ENCODE results near the gene CDHR4.

CDHR4 gene

DNA sequence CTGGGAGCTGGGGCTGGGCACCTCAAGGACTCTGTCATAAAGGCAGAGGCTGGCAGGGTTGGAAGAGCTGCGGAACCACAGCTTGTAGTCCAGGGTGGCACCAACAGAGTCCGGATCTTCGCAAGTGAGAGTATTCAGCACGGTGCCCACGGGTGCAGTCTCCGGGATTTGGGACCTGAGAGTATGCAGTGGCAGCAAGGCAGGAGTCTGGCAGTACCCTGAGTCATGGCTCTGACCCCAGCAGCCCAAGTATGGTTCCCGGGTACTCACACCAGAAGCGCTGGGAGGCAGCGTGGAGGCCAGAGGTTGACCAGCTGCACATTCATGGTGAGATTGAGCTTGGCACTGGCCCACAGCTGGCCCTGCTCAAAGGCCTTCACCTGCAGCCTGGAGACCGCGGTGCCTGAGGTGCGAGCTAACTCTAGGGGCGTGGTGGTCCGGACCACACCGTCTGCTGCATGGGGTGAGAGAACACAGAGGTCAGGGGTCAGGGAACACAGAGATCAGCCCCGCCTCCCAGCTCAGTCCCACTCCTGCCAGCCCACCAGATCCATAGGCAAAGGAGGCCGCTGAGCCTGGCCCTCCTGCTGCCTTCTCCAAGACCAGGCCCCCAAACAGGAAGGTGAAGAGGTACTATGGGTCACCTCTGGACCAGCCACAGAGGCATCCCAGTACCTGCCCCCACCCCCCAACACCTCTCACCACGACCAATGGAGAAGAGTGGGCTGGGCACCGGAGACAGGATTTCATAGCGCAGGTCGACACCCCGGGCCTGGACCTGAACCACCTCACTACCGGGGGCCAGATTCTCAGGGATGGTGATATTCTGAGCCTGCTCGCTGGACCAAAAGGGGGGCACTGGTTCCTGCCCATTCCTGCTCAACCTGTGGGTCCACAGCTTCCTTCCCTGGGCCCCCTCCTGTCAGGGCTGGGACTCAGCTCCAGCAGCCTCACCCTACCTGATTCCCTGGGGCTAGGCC is 4.5 kb downstream of the CDHR4 start:
- no peak for DNase-seq
- Histone ChIP-seq H3K4me3 (ENCODE audit: low read length) (no peak overlapping the region), H3K4me1 (ENCODE audit: low read length) (no peaks in the 10 kb centered on the region), H3K36me3 (replicated peaks; ENCODE audit: insufficient read depth, low read length) (no peaks in the 10 kb centered on the region), H3F3A (ENCODE audit: insufficient read depth, low read length) (no peaks in the 10 kb centered on the region), H3K9me2 (replicated peaks; ENCODE audit: insufficient read depth, low read length) (no peaks in the 10 kb centered on the region), H4K20me1 (ENCODE audit: insufficient read depth, low read length) (no peaks in the 10 kb centered on the region), H3K79me2 (ENCODE audit: low read length) (no peaks in the 10 kb centered on the region), H3K4me2 (ENCODE audit: low read depth, low read length) (no peak overlapping the region), H3K9me3 (replicated peaks; ENCODE audit: insufficient read depth, low read length) (no peaks in the 10 kb centered on the region), H3K27me3 (replicated peaks; ENCODE audit: insufficient read depth, low read length) (no peaks in the 10 kb centered on the region; the same call in 1 of the 2 replicates), H3K9ac (ENCODE audit: low read length) (no peak overlapping the region), H2AFZ (ENCODE audit: low read length) (no peak overlapping the region), H3K27ac (ENCODE audit: low read length) (no peak overlapping the region)
- TF ChIP-seq, protein P1, sequence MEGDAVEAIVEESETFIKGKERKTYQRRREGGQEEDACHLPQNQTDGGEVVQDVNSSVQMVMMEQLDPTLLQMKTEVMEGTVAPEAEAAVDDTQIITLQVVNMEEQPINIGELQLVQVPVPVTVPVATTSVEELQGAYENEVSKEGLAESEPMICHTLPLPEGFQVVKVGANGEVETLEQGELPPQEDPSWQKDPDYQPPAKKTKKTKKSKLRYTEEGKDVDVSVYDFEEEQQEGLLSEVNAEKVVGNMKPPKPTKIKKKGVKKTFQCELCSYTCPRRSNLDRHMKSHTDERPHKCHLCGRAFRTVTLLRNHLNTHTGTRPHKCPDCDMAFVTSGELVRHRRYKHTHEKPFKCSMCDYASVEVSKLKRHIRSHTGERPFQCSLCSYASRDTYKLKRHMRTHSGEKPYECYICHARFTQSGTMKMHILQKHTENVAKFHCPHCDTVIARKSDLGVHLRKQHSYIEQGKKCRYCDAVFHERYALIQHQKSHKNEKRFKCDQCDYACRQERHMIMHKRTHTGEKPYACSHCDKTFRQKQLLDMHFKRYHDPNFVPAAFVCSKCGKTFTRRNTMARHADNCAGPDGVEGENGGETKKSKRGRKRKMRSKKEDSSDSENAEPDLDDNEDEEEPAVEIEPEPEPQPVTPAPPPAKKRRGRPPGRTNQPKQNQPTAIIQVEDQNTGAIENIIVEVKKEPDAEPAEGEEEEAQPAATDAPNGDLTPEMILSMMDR (IDR thresholded peaks at IDR 0.05; ENCODE audit: low read length), result no peak
- no peak for TF ChIP-seq EZH2 (optimal IDR thresholded peaks at IDR 0.05; ENCODE audit: low read depth, low read length)
- TF ChIP-seq EZH2phosphoT487 (IDR thresholded peaks at IDR 0.05; ENCODE audit: low read length), result no peak

DNA sequence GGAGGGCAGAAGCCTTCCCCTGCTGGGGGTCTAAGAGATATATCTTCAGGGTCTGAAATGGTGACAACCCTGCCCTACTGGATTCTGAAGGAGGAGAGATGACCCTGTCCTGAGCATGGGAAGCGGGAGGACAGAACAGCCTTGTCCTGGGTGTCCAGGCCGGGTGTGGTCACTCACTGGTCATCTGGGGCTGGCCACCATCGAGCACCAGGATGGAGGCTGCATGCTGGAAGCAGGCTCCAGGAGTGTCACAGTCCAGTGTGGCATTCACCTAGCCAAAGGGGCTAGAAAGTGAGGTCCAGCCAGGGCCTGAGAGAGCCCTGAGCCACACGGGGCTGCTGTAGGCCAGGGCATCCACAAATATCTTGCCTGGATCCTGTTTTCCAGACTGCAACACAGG is 5.2 kb downstream of the CDHR4 start:
- no peaks in the 10 kb centered on the region for H4K20me1 ChIP-seq (ENCODE audit: insufficient read depth, low read length)
- H3F3A ChIP-seq (ENCODE audit: insufficient read depth, low read length), result no peaks in the 10 kb centered on the region
- H3K9me3 ChIP-seq (replicated peaks; ENCODE audit: insufficient read depth, low read length), result no peaks in the 10 kb centered on the region
- H3K4me2 ChIP-seq (ENCODE audit: low read depth, low read length), result no peak overlapping the region
- H3K36me3 ChIP-seq (replicated peaks; ENCODE audit: insufficient read depth, low read length), result no peaks in the 10 kb centered on the region
- H3K27me3 ChIP-seq (replicated peaks; ENCODE audit: insufficient read depth, low read length), result no peaks in the 10 kb centered on the region; the same call in 1 of the 2 replicates
- H3K9me2 ChIP-seq (replicated peaks; ENCODE audit: insufficient read depth, low read length), result no peaks in the 10 kb centered on the region
- H3K79me2 ChIP-seq (ENCODE audit: low read length), result no peaks in the 10 kb centered on the region
- H3K4me3 ChIP-seq (ENCODE audit: low read length), result no peak overlapping the region
- DNase-seq, result no peak
- H2AFZ ChIP-seq (ENCODE audit: low read length), result no peak overlapping the region
- H3K27ac ChIP-seq (ENCODE audit: low read length), result no peak overlapping the region
- H3K4me1 ChIP-seq (ENCODE audit: low read length), result no peaks in the 10 kb centered on the region
- no peak overlapping the region for H3K9ac ChIP-seq (ENCODE audit: low read length)
- TF ChIP-seq EZH2 (optimal IDR thresholded peaks at IDR 0.05; ENCODE audit: low read depth, low read length), result no peak
- no peak for TF ChIP-seq EZH2phosphoT487 (IDR thresholded peaks at IDR 0.05; ENCODE audit: low read length)
- TF ChIP-seq, protein P1 (IDR thresholded peaks at IDR 0.05; ENCODE audit: low read length), result no peak

DNA sequence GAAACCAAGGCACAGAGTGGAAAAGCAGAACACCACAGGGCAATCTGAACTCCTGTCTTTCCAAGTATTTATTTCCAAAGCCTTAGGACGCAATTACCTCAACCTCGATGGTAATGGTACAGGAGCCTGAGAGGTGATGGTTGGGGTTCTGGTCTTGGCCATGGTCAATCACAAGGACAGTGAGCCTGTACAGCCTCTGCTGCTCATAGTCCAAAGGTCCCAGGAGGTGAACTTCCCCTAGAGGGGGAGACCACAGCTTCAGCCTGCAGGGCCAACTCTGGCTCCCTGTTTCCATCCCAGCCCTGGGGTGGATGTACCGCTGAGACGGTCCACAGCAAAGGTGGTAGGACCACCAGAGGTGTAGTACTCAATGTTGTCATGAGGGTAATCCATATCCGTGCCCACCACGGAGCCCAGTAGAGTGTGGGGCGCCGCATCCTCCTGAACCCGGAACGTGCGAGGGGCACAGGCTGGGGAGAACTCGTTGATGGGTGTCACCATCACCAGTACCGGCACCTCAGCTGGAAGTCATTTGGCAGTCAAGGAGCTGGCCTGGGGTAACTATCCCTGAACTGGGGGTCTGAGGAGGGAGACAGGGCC is 6.1 kb downstream of the CDHR4 start:
- no peak for DNase-seq
- no peak overlapping the region for H3K27ac ChIP-seq (ENCODE audit: low read length)
- no peaks in the 10 kb centered on the region for H3K79me2 ChIP-seq (ENCODE audit: low read length)
- H3K4me1 ChIP-seq (ENCODE audit: low read length), result no peaks in the 10 kb centered on the region
- no peaks in the 10 kb centered on the region for H3F3A ChIP-seq (ENCODE audit: insufficient read depth, low read length)
- no peaks in the 10 kb centered on the region; the same call in 1 of the 2 replicates for H3K27me3 ChIP-seq (replicated peaks; ENCODE audit: insufficient read depth, low read length)
- no peaks in the 10 kb centered on the region for H3K9me2 ChIP-seq (replicated peaks; ENCODE audit: insufficient read depth, low read length)
- no peak overlapping the region for H3K9ac ChIP-seq (ENCODE audit: low read length)
- no peak overlapping the region for H2AFZ ChIP-seq (ENCODE audit: low read length)
- H4K20me1 ChIP-seq (ENCODE audit: insufficient read depth, low read length), result no peaks in the 10 kb centered on the region
- H3K4me2 ChIP-seq (ENCODE audit: low read depth, low read length), result no peak overlapping the region
- no peaks in the 10 kb centered on the region for H3K36me3 ChIP-seq (replicated peaks; ENCODE audit: insufficient read depth, low read length)
- TF ChIP-seq EZH2 (optimal IDR thresholded peaks at IDR 0.05; ENCODE audit: low read depth, low read length) (no peak), EZH2phosphoT487 (IDR thresholded peaks at IDR 0.05; ENCODE audit: low read length) (no peak)
- TF ChIP-seq, protein P1 (IDR thresholded peaks at IDR 0.05; ENCODE audit: low read length), result no peak
- no peak overlapping the region for H3K4me3 ChIP-seq (ENCODE audit: low read length)
- no peaks in the 10 kb centered on the region for H3K9me3 ChIP-seq (replicated peaks; ENCODE audit: insufficient read depth, low read length)

Measured in MM.1S (cell line).